Measurements from ENCODE around the gene CPT1C. TPM values are rescaled to one million over a fixed set of nuclear protein-coding genes. Genes with fewer than 3 reads are reported as not detected.

CPT1C gene
- total and polyA plus RNA-seq, 2 of the 8 experiments (the other 6 are each of a cell fraction or from before 2014, with no cell fraction given): 79.6 to 91.8 TPM

- peaks cover 6 to 31% (median 21%) of the 10 kb centered on the region in 4 experiments; a peak in 6 of 8 replicates for H3K36me3 ChIP-seq (ENCODE audit: control insufficient read depth in 2 of 4, insufficient read depth in 4 of 4, low read length in 3 of 4)
- CTCF ChIA-PET (ENCODE audit: partially characterized antibody): interaction anchor here (0.9 to 1.7 kb wide), 3 partner anchors 26 to 33 kb away, joined by 4 to 8 read pairs (median 4); no protein-coding TSS in a partner anchor
- no peak overlapping the region for H3K56ac ChIP-seq (replicated peaks; ENCODE audit: insufficient read length, low read depth, low read length)
- H4K91ac ChIP-seq (replicated peaks; ENCODE audit: insufficient read length, low read length): no peak overlapping the region
- FAIRE-seq (no peak), DNase-seq (ENCODE audit: low read depth in 1 of 2, low spot score in 2 of 2) (no peak)
- no peak overlapping the region for H4K5ac ChIP-seq (ENCODE audit: insufficient read length, low read depth, low read length)
- H3K14ac ChIP-seq (ENCODE audit: insufficient read length): no peak overlapping the region
- WGBS, 2 experiments (ENCODE audit: extremely low coverage in 1 of 2, insufficient coverage in 1 of 2, insufficient read length in 1 of 2, insufficient replicate concordance in 2 of 2, low coverage in 1 of 2, low lambda C conversion rate in 2 of 2, missing lambda C conversion rate in 1 of 2): 93% methylated on average over 17 of the region's 17 CpGs; no CpG with 5 or more reads in 1 of the 2 experiments
- H3K27me3 ChIP-seq (replicated peaks in 1 of 4; ENCODE audit: control insufficient read depth in 3 of 4, extremely low read depth in 1 of 4, insufficient read depth in 3 of 4, low read length in 3 of 4): no peaks in the 10 kb centered on the region
- H3K23me2 ChIP-seq (ENCODE audit: low read depth, low read length): peaks cover under 1% of the 10 kb centered on the region; the same call in 1 of the 2 replicates
- no peak overlapping the region for H4K8ac ChIP-seq (ENCODE audit: extremely low read depth, insufficient read depth, low read length)
- no peak overlapping the region for H2BK15ac ChIP-seq (ENCODE audit: low read length)
- peaks cover 7 to 21% of the 10 kb centered on the region in 2 experiments for H4K20me1 ChIP-seq (replicated peaks in 1 of 2; ENCODE audit: control insufficient read depth in 1 of 2, insufficient read depth in 2 of 2, low read length in 2 of 2)
- H3K4ac ChIP-seq (replicated peaks; ENCODE audit: insufficient read length, low read depth, low read length): no peak overlapping the region
- no peak overlapping the region for H2AK5ac ChIP-seq (ENCODE audit: low read depth, low read length)
- POLR2A ChIA-PET (ENCODE audit: partially characterized antibody): interaction anchor here (1.0 to 50.7 kb wide), 6 partner anchors 13 to 45 kb away, joined by 3 to 840 read pairs (median 20); partner anchors contain the start of genes BCL2L12, IRF3, PRMT1 and PRR12
- peaks cover 10 to 32% of the 10 kb centered on the region in 2 experiments for H3K79me2 ChIP-seq (ENCODE audit: control insufficient read depth in 1 of 2, insufficient read depth in 2 of 2, low read length in 2 of 2)
- H2AFZ ChIP-seq (ENCODE audit: low read length): no peak overlapping the region
- H3K27ac ChIP-seq (ENCODE audit: low read depth, low read length): no peak overlapping the region
- no peak for TF ChIP-seq RXRA (IDR thresholded peaks at IDR 0.05; ENCODE audit: insufficient read depth, low read depth, low read length)
- no peak for TF ChIP-seq CREB1 (IDR thresholded peaks at IDR 0.05)
- TF ChIP-seq CBX5 (IDR thresholded peaks at IDR 0.05; ENCODE audit: low read depth, low read length): no peak
- no peak for TF ChIP-seq JUND (IDR thresholded peaks at IDR 0.05; ENCODE audit: low read length)
- no peak for TF ChIP-seq BACH1 (IDR thresholded peaks at IDR 0.05; ENCODE audit: low read length)
- no peak for TF ChIP-seq SP1 (IDR thresholded peaks at IDR 0.05; ENCODE audit: low read depth, low read length)
- TF ChIP-seq KDM1A (IDR thresholded peaks at IDR 0.05; ENCODE audit: borderline replicate concordance, low read length): no peak
- TF ChIP-seq POLR2AphosphoS5 (IDR thresholded peaks at IDR 0.05; ENCODE audit: low read depth, low read length): no peak
- no peak overlapping the region for H3K23ac ChIP-seq (ENCODE audit: insufficient read length)
- no peak overlapping the region for H3K4me2 ChIP-seq (ENCODE audit: insufficient read depth in 1 of 2, low read depth in 2 of 2, low read length in 2 of 2)
- H3K9me3 ChIP-seq (ENCODE audit: insufficient read depth in 2 of 2, low read depth in 1 of 2, low read length in 1 of 2): no peaks in the 10 kb centered on the region
- no peak overlapping the region for H3K9ac ChIP-seq (replicated peaks in 1 of 4; ENCODE audit: extremely low read depth in 1 of 4, low read depth in 3 of 4, low read length in 3 of 4)
- H2BK5ac ChIP-seq (ENCODE audit: low read depth, low read length): no peak overlapping the region
- H3K18ac ChIP-seq (ENCODE audit: extremely low read depth, low read length): no peak overlapping the region
- peaks cover 2 to 7% (median 3%) of the 10 kb centered on the region in 4 experiments; a peak in 5 of 7 replicates for H3K4me1 ChIP-seq (replicated peaks in 1 of 4; ENCODE audit: control insufficient read depth in 3 of 4, insufficient read depth in 4 of 4, low read length in 3 of 4)
- peaks cover 22% of the 10 kb centered on the region for H3K79me1 ChIP-seq (ENCODE audit: low read depth, low read length)
- H2BK120ac ChIP-seq (replicated peaks; ENCODE audit: low read depth, low read length): no peak overlapping the region
- H2BK12ac ChIP-seq (ENCODE audit: low read depth, low read length): no peak overlapping the region
- H3K4me3 ChIP-seq (ENCODE audit: extremely low read depth in 1 of 4, insufficient read depth in 2 of 4, low read depth in 3 of 4, low read length in 4 of 4): no peak overlapping the region
- H2BK20ac ChIP-seq (ENCODE audit: low read length): no peak overlapping the region
Measured at GRCh38 chr19:49646586-49646985, 44.3 kb upstream of the CPT1C start.

Measured in H1 (cell line).